ENCODE data around the gene BIN1.

Gene BIN1

GRCh38 chr2:127055786-127056076, 51.2 kb downstream of the BIN1 start:
- DNase-seq: no peak
- TF ChIP-seq CTCF (IDR thresholded peaks at IDR 0.05; ENCODE audit: low read depth, low read length, missing control alignments): no peak
- Histone ChIP-seq H3K27me3 (replicated peaks) (no peaks in the 10 kb centered on the region), H3K27ac (no peak overlapping the region), H3K4me3 (ENCODE audit: low read depth, low read length) (no peak overlapping the region), H3K36me3 (replicated peaks) (peaks cover 18% of the 10 kb centered on the region)
- in situ Hi-C loops (cut with HindIII; ENCODE audit: low pct_ligation_motif_present, low sequenced_read_pairs): no loop called here

GRCh38 chr2:127054996-127055785, 51.8 kb downstream of the BIN1 start:
- in situ Hi-C loops (cut with HindIII; ENCODE audit: low pct_ligation_motif_present, low sequenced_read_pairs): no loop called here
- no peak overlapping the region for H3K4me3 ChIP-seq (ENCODE audit: low read depth, low read length)
- no peak for TF ChIP-seq CTCF (IDR thresholded peaks at IDR 0.05; ENCODE audit: low read depth, low read length, missing control alignments)
- H3K27me3 ChIP-seq (replicated peaks): no peaks in the 10 kb centered on the region
- no peak overlapping the region for H3K27ac ChIP-seq
- DNase-seq: no peak
- peaks cover 18% of the 10 kb centered on the region for H3K36me3 ChIP-seq (replicated peaks)

- no peaks in the 10 kb centered on the region for H3K27me3 ChIP-seq (replicated peaks)
- no peak overlapping the region for H3K27ac ChIP-seq
- no peak for TF ChIP-seq CTCF (IDR thresholded peaks at IDR 0.05; ENCODE audit: low read depth, low read length, missing control alignments)
- in situ Hi-C loops (cut with HindIII; ENCODE audit: low pct_ligation_motif_present, low sequenced_read_pairs): no loop called here
- DNase-seq: no peak
- peaks cover 13% of the 10 kb centered on the region for H3K36me3 ChIP-seq (replicated peaks)
- no peak overlapping the region for H3K4me3 ChIP-seq (ENCODE audit: low read depth, low read length)
These were observed 52.4 kb downstream of the BIN1 start for GRCh38 chr2:127054604-127054930.

GRCh38 chr2:127053731-127054603, 53.0 kb downstream of the BIN1 start:
- Histone ChIP-seq H3K27me3 (replicated peaks) (no peaks in the 10 kb centered on the region), H3K27ac (no peak overlapping the region), H3K36me3 (replicated peaks) (peaks cover 12% of the 10 kb centered on the region), H3K4me3 (ENCODE audit: low read depth, low read length) (no peak overlapping the region)
- in situ Hi-C loops (cut with HindIII; ENCODE audit: low pct_ligation_motif_present, low sequenced_read_pairs): no loop called here
- no peak for DNase-seq
- TF ChIP-seq CTCF (IDR thresholded peaks at IDR 0.05; ENCODE audit: low read depth, low read length, missing control alignments): no peak

GRCh38 chr2:127052771-127053691, 53.9 kb downstream of the BIN1 start:
- Histone ChIP-seq H3K4me3 (ENCODE audit: low read depth, low read length) (no peak overlapping the region), H3K36me3 (replicated peaks) (peaks cover 9% of the 10 kb centered on the region), H3K27ac (no peak overlapping the region), H3K27me3 (replicated peaks) (no peaks in the 10 kb centered on the region)
- no peak for DNase-seq
- no peak for TF ChIP-seq CTCF (IDR thresholded peaks at IDR 0.05; ENCODE audit: low read depth, low read length, missing control alignments)
- in situ Hi-C loops (cut with HindIII; ENCODE audit: low pct_ligation_motif_present, low sequenced_read_pairs): no loop called here

Data from brain microvascular endothelial cell (primary cell).